Calu3 (cell line): ENCODE results near the gene UBR4. TPM values are rescaled to one million over a fixed set of nuclear protein-coding genes. Genes with fewer than 3 reads are reported as not detected.

Source experiments
- BruUV-seq: library from RNA; stranded (reverse); fragments of 400-500 nt; replicated peaks from 2 replicates; lab custom pipeline; 2021; lab: Mats Ljungman, UMichigan
- CTCF ChIA-PET: fragments of 300-600 bp; sonication (Branson Sonifier 250); formaldehyde crosslinking; loops from one replicate; lab custom pipeline; 2022; ENCODE audit warnings: antibody characterized with exemption; lab: Charles Lee
- DNase-seq: peaks from one replicate; pipeline ENCODE4 v3.0.0; 2022
- H3K27ac Mint-ChIP-seq: one replicate; pipeline ENCODE4 v1.8.0; 2022; ENCODE audit warnings: mixed read lengths; ENCODE audit not compliant: unreplicated experiment
- H3K27me3 Mint-ChIP-seq: one replicate; pipeline ENCODE4 v1.8.0; 2022; ENCODE audit warnings: mixed read lengths; ENCODE audit not compliant: unreplicated experiment
- H3K36me3 Mint-ChIP-seq: one replicate; pipeline ENCODE4 v1.8.0; 2022; ENCODE audit warnings: mild to moderate bottlenecking, moderate library complexity, mixed read lengths; ENCODE audit not compliant: insufficient read depth, unreplicated experiment
- H3K4me1 Mint-ChIP-seq: one replicate; pipeline ENCODE4 v1.8.0; 2022; ENCODE audit warnings: mild to moderate bottlenecking, low read depth, mixed read lengths; ENCODE audit not compliant: unreplicated experiment
- H3K4me3 Mint-ChIP-seq: one replicate; pipeline ENCODE4 v1.8.0; 2022; ENCODE audit warnings: mild to moderate bottlenecking, low read depth, moderate library complexity, mixed read lengths; ENCODE audit not compliant: unreplicated experiment
- H3K9me3 Mint-ChIP-seq: one replicate; pipeline ENCODE4 v1.8.0; 2022; ENCODE audit warnings: low read depth, mixed read lengths; ENCODE audit not compliant: unreplicated experiment
- intact Hi-C: fragments of 100-400 bp; cut with micrococcal nuclease; formaldehyde crosslinking; loops from one replicate; pipeline ENCODE4 v1.10.0; 2022; ENCODE audit not compliant: unreplicated experiment
- total RNA-seq: library from RNA; stranded (reverse); gene quantifications from 2 replicates; pipeline ENCODE4 v1.2.3, GENCODE V29; 2022
- TF ChIP-seq, protein P1 (sequence below): fragments of 200-600 bp; IDR thresholded peaks from one replicate; pipeline ENCODE4 v1.8.0; 2022; ENCODE audit warnings: antibody characterized with exemption; ENCODE audit not compliant: unreplicated experiment

Gene UBR4
- total RNA-seq, 1 experiment from 2014 or later = 123 TPM

DNA sequence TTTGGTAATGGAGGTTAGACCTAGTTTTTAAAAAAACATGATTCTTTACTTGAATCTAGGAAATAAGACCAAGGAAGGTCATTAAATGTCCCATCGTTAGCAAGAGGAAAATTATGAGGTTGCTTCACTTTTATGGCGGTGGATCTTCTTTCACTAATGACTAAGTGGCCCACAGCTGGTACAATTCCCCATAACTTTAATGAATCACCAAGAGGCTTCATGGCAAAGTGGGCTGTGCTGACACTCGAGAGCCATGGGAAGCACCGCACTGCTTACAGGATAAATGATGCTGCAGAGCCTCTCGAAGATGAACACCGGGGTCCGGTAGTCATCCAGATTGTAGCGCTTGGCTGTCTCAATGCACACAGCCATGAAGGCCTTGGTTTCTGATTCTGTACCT is 108.8 kb downstream of the UBR4 start:
- Mint-ChIP-seq H3K4me1 (no peaks in the 10 kb centered on the region), H3K4me3 (no peak overlapping the region), H3K27ac (no peak overlapping the region), H3K27me3 (no peaks in the 10 kb centered on the region), H3K36me3 (peaks cover 38% of the 10 kb centered on the region), H3K9me3 (no peaks in the 10 kb centered on the region)
- intact Hi-C loops = no loop called here
- CTCF ChIA-PET = no interaction called here
- TF ChIP-seq, protein P1, sequence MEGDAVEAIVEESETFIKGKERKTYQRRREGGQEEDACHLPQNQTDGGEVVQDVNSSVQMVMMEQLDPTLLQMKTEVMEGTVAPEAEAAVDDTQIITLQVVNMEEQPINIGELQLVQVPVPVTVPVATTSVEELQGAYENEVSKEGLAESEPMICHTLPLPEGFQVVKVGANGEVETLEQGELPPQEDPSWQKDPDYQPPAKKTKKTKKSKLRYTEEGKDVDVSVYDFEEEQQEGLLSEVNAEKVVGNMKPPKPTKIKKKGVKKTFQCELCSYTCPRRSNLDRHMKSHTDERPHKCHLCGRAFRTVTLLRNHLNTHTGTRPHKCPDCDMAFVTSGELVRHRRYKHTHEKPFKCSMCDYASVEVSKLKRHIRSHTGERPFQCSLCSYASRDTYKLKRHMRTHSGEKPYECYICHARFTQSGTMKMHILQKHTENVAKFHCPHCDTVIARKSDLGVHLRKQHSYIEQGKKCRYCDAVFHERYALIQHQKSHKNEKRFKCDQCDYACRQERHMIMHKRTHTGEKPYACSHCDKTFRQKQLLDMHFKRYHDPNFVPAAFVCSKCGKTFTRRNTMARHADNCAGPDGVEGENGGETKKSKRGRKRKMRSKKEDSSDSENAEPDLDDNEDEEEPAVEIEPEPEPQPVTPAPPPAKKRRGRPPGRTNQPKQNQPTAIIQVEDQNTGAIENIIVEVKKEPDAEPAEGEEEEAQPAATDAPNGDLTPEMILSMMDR = no peak
- DNase-seq = no peak
- no TSS peak for BruUV-seq

DNA sequence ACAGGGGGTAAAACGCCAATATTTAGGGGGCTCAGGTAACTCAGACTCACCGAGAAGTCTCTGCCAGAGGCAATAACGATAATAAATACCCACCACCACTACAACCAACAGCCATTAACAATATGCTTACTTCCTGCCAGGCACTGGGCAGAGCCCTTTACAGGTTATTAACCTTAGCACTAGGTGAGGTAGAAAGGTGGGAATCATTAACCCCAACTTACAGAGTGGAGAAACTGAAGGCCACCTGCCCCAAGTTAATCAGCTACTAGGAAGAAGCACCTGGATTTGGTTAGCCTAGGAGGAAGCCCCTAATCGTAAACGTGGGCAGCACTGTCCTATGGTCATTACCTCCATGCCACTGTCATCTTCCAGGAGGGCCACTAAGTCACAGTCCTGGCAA is 110.0 kb downstream of the UBR4 start:
- Mint-ChIP-seq H3K4me3 (no peak overlapping the region), H3K4me1 (no peaks in the 10 kb centered on the region), H3K36me3 (peaks cover 34% of the 10 kb centered on the region), H3K9me3 (no peaks in the 10 kb centered on the region), H3K27me3 (no peaks in the 10 kb centered on the region), H3K27ac (no peak overlapping the region)
- no TSS peak for BruUV-seq
- intact Hi-C loops = no loop called here
- TF ChIP-seq, protein P1 = no peak
- CTCF ChIA-PET = no interaction called here
- no peak for DNase-seq

DNA sequence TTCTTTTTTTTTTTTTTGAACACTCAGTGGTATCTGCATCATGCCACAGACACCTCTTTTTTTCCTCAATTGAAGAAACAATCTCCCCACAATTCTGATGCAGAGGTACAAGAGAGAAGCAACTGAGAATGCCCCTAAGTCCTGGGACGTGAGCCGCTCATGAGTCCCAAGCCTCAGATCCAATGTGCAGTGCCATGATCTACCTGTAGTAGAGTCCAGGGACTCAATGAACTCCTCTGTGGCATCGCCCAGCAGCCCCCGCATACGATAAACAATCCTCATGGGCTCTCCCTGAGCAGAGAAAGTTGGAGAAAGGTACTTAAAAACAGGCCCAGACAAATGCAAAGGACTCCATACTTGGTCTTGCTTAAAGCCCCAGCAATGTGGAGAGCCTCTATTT is 113.1 kb downstream of the UBR4 start:
- Mint-ChIP-seq H3K4me1 (no peaks in the 10 kb centered on the region), H3K4me3 (no peak overlapping the region), H3K9me3 (no peaks in the 10 kb centered on the region), H3K36me3 (peaks cover 15% of the 10 kb centered on the region), H3K27me3 (no peaks in the 10 kb centered on the region), H3K27ac (no peak overlapping the region)
- no peak for DNase-seq
- CTCF ChIA-PET = interaction anchor here (1.2 to 2.2 kb wide), 4 partner anchors 9 to 213 kb away, joined by 4 to 22 read pairs (median 8); no protein-coding TSS in a partner anchor
- intact Hi-C loops = loop anchor here (1.0 to 5.0 kb wide), 2 partner anchors 85 to 190 kb away; no protein-coding TSS in a partner anchor
- BruUV-seq = no TSS peak
- TF ChIP-seq, protein P1 = no peak

DNA sequence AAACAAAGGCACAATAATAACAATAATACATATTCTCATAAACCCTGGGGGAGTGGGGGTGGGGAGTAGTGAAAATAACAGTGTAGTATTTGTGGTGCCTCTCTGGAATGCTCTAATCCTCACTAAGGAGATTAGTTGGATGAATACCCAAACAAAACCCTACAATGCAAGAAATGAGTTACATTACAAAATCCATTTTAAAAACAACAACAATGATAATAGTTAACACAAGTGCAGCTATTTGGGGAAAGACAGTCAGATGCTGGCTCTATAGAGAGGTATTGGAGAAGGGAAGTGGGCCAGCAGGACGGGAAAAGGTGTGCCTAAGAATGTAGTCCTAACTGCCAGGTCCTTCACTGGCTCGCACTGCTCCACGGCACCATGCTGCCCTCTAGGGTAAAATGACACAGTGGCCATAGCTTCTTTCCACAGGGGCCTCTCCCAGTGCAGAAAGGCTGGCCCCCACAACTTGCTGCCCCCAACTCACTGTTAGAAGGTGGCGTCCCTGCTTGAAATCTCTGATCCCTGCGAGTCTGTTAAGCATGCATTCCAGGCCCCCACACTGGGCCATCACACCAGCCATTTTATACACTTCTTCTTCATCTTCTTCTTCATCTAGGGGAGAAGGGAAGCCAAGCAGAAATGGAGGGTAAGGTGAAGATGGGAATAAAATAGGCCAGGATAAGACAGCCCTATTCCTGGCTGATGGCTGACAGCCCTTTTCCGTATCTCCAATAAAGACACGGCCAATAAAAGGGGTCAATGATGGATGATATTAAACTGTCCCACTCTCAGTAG is 113.8 kb downstream of the UBR4 start:
- TF ChIP-seq, protein P1 = peak; percentile 54
- DNase-seq = peak; percentile 65
- no TSS peak for BruUV-seq
- CTCF ChIA-PET = interaction anchor here (0.9 to 2.2 kb wide), 7 partner anchors 8 to 212 kb away, joined by 3 to 22 read pairs (median 7); partner anchors contain the start of gene ALDH4A1
- peaks cover 15% of the 10 kb centered on the region for H3K36me3 Mint-ChIP-seq
- no peaks in the 10 kb centered on the region for H3K9me3 Mint-ChIP-seq
- intact Hi-C loops = loop anchor here (1.0 to 5.0 kb wide), 2 partner anchors 84 to 189 kb away; no protein-coding TSS in a partner anchor
- no peaks in the 10 kb centered on the region for H3K27me3 Mint-ChIP-seq
- no peak overlapping the region for H3K4me3 Mint-ChIP-seq
- no peaks in the 10 kb centered on the region for H3K4me1 Mint-ChIP-seq
- no peak overlapping the region for H3K27ac Mint-ChIP-seq
